Measurements from ENCODE around the gene RANBP9. TPM values are rescaled to one million over a fixed set of nuclear protein-coding genes. Genes with fewer than 3 reads are reported as not detected.

Gene RANBP9
- total RNA-seq, 1 experiment from 2014 or later: 38.2 TPM

GRCh38 chr6:13730704-13731103, 19.1 kb upstream of the RANBP9 start:
- BruUV-seq (replicated peaks): no TSS peak
- CTCF ChIA-PET: no interaction called here
- H3K27me3 Mint-ChIP-seq (ENCODE audit: insufficient read depth, unreplicated experiment): no peaks in the 10 kb centered on the region

GRCh38 chr6:13729891-13730290, 18.3 kb upstream of the RANBP9 start:
- Mint-ChIP-seq H3K36me3 (ENCODE audit: insufficient read depth, unreplicated experiment) (no peaks in the 10 kb centered on the region), H3K4me1 (ENCODE audit: low read depth, unreplicated experiment) (no peaks in the 10 kb centered on the region), H3K27ac (ENCODE audit: unreplicated experiment) (no peak overlapping the region), H3K27me3 (ENCODE audit: insufficient read depth, unreplicated experiment) (no peaks in the 10 kb centered on the region), H3K4me3 (ENCODE audit: unreplicated experiment) (no peak overlapping the region), H3K9me3 (ENCODE audit: unreplicated experiment) (no peaks in the 10 kb centered on the region)
- TF ChIP-seq CTCF (IDR thresholded peaks at IDR 0.05; ENCODE audit: insufficient read depth in 1 of 2, low read depth in 1 of 2, low read length in 1 of 2, severe bottlenecking in 1 of 2, unreplicated experiment in 1 of 2): no peak
- ChIA-PET POLR2A (no interaction called here), CTCF (no interaction called here)
- intact Hi-C loops (cut with micrococcal nuclease; ENCODE audit: unreplicated experiment): no loop called here
- Histone ChIP-seq H3K4me1 (no peaks in the 10 kb centered on the region), H3K9me3 (no peaks in the 10 kb centered on the region), H3K36me3 (ENCODE audit: control insufficient read depth, insufficient read depth, low read length) (no peaks in the 10 kb centered on the region), H3K4me3 (ENCODE audit: low read depth, low read length) (no peak overlapping the region), H3K27me3 (replicated peaks; ENCODE audit: control insufficient read depth, insufficient read depth, low read length) (no peaks in the 10 kb centered on the region; the same call in 1 of the 2 replicates)
- BruUV-seq (replicated peaks): no TSS peak
- no peak for DNase-seq

More at GRCh38 chr6:13730704-13731103, 19.1 kb upstream of the RANBP9 start:
- Mint-ChIP-seq H3K27ac (ENCODE audit: unreplicated experiment) (no peak overlapping the region), H3K36me3 (ENCODE audit: insufficient read depth, unreplicated experiment) (no peaks in the 10 kb centered on the region), H3K4me1 (ENCODE audit: low read depth, unreplicated experiment) (no peaks in the 10 kb centered on the region), H3K9me3 (ENCODE audit: unreplicated experiment) (no peaks in the 10 kb centered on the region), H3K4me3 (ENCODE audit: unreplicated experiment) (no peak overlapping the region)
- Histone ChIP-seq H3K36me3 (ENCODE audit: control insufficient read depth, insufficient read depth, low read length) (no peaks in the 10 kb centered on the region), H3K4me3 (ENCODE audit: low read depth, low read length) (no peak overlapping the region), H3K9me3 (no peaks in the 10 kb centered on the region), H3K27me3 (replicated peaks; ENCODE audit: control insufficient read depth, insufficient read depth, low read length) (no peaks in the 10 kb centered on the region), H3K4me1 (no peaks in the 10 kb centered on the region)
- intact Hi-C loops (cut with micrococcal nuclease; ENCODE audit: unreplicated experiment): no loop called here
- no peak for TF ChIP-seq CTCF (IDR thresholded peaks at IDR 0.05; ENCODE audit: insufficient read depth in 1 of 2, low read depth in 1 of 2, low read length in 1 of 2, severe bottlenecking in 1 of 2, unreplicated experiment in 1 of 2)
- POLR2A ChIA-PET: no interaction called here
- DNase-seq: no peak

GRCh38 chr6:13725570-13725969, 13.9 kb upstream of the RANBP9 start:
- Histone ChIP-seq H3K4me1 (no peaks in the 10 kb centered on the region), H3K27me3 (replicated peaks; ENCODE audit: control insufficient read depth, insufficient read depth, low read length) (no peaks in the 10 kb centered on the region; the same call in 1 of the 2 replicates), H3K4me3 (ENCODE audit: low read depth, low read length) (no peak overlapping the region), H3K36me3 (ENCODE audit: control insufficient read depth, insufficient read depth, low read length) (no peaks in the 10 kb centered on the region), H3K9me3 (no peaks in the 10 kb centered on the region)
- DNase-seq: no peak
- H3K4me3 Mint-ChIP-seq (ENCODE audit: unreplicated experiment): no peak overlapping the region
- H3K9me3 Mint-ChIP-seq (ENCODE audit: unreplicated experiment): no peaks in the 10 kb centered on the region
- H3K27ac Mint-ChIP-seq (ENCODE audit: unreplicated experiment): no peak overlapping the region
- intact Hi-C loops (cut with micrococcal nuclease; ENCODE audit: unreplicated experiment): no loop called here
- ChIA-PET CTCF (no interaction called here), POLR2A (no interaction called here)
- no peaks in the 10 kb centered on the region for H3K36me3 Mint-ChIP-seq (ENCODE audit: insufficient read depth, unreplicated experiment)
- no peaks in the 10 kb centered on the region for H3K27me3 Mint-ChIP-seq (ENCODE audit: insufficient read depth, unreplicated experiment)
- no peak for TF ChIP-seq CTCF (IDR thresholded peaks at IDR 0.05; ENCODE audit: insufficient read depth in 1 of 2, low read depth in 1 of 2, low read length in 1 of 2, severe bottlenecking in 1 of 2, unreplicated experiment in 1 of 2)
- no TSS peak for BruUV-seq (replicated peaks)
- H3K4me1 Mint-ChIP-seq (ENCODE audit: low read depth, unreplicated experiment): no peaks in the 10 kb centered on the region
